HL-60 (cell line): ENCODE results near the gene OR6C68.

ENCODE experiments used
- DNase-seq, 2 experiments: peaks; one replicate each; pipeline ENCODE4 v3.0.0-alpha.2; 2010 to 2020; ENCODE audit warnings: low read depth in 1 of 2, low spot score in 1 of 2
- H3K27ac ChIP-seq: fragments of 250-450 bp; sonication (Bioruptor Pico); replicated peaks from 2 replicates; pipeline ENCODE4 v1.5.1; 2020; ENCODE audit warnings: mild to moderate bottlenecking, moderate library complexity
- H3K27me3 ChIP-seq: fragments of 250-450 bp; sonication (Bioruptor Pico); 2 replicates; pipeline ENCODE4 v1.5.1; 2021; ENCODE audit warnings: mild to moderate bottlenecking, moderate library complexity; ENCODE audit not compliant: insufficient read depth, poor library complexity, severe bottlenecking
- H3K4me3 ChIP-seq: replicated peaks from 2 replicates; pipeline ENCODE4 v1.5.1; 2011; ENCODE audit warnings: mild to moderate bottlenecking, control low read depth, low read length; ENCODE audit not compliant: insufficient read depth
- GABPA ChIP-seq: IDR thresholded peaks from 2 replicates; pipeline ENCODE4 v1.6.1; 2012; ENCODE audit warnings: low read depth
- POLR2AphosphoS5 ChIP-seq: IDR thresholded peaks from 2 replicates; pipeline ENCODE4 v1.6.1; 2012; ENCODE audit warnings: low read depth
- SPI1 ChIP-seq: IDR thresholded peaks from 2 replicates; pipeline ENCODE4 v1.6.1; 2012; ENCODE audit warnings: low read depth, mild to moderate bottlenecking, borderline replicate concordance
- long read RNA-seq: library from polyadenylated mRNA; unstranded; transcript quantifications from one replicate; pipeline ENCODE4 v2.0.0, GENCODE V29; 2020
- TF ChIP-seq, protein P1 (sequence below): IDR thresholded peaks from one replicate; pipeline ENCODE4 v1.5.1; 2011; ENCODE audit warnings: low read length, control low read depth, inconsistent platforms; ENCODE audit not compliant: insufficient read depth
- TF ChIP-seq, protein P2 (sequence below): IDR thresholded peaks from 2 replicates; pipeline ENCODE4 v1.6.1; 2012; ENCODE audit warnings: low read depth; ENCODE audit not compliant: insufficient replicate concordance

Gene OR6C68
- long read RNA-seq = 0 reads

DNA sequence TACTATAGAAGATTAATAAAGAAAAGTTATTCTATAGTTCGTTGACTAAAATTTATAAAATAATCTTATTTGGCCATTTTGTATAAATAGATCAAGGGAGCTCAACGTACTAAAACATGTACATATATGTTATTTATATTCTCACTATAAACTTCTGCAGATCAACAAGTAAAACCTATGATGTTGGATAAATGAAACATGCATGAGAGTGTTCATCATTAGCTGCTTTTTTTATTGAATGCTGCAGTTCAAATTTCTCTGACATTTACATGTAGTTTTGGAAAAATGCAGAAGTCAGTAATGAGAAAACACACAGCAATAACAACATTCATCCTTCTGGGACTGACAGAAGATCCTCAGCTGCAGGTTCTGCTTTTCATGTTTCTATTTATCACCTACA is at the start of gene OR6C68:
Gene OR6C68, plus strand, starts transcription at position 301 of the 400 bp plus-strand sequence. Its CDS starts 0 bp downstream, at position 301.
- H3K4me3 ChIP-seq = no peak within 1 kb of the TSS
- no peak for DNase-seq
- TF ChIP-seq SPI1 = 0 out of 2 replicates have a peak, but pooled peaks have one; percentile 21
- TF ChIP-seq GABPA = no peak
- H3K27me3 ChIP-seq = no peaks in the 10 kb centered on the region
- H3K27ac ChIP-seq = no peak within 1 kb of the TSS

DNA sequence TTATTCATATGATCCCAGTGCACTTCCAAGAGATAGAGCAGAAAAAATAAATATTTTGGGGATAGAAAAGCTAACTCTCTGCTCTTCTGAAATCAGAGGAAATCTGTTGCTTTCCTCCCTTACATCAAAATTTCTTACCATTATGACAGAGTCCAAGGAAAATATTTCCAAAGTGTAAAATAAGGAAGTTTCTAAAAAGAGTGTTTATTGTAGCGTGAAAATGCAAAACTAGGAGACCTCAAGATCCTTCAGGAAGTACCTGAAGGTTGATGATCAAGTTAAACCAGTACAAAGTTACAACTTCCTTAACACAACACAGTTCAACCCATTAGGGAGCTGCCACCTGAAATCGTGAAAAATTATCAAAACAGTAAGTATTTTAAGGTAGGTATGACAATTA is 48.4 kb upstream of the OR6C68 start, which contains the start of gene OR6C2:
Gene OR6C2, plus strand, starts transcription at position 301 of the 400 bp plus-strand sequence. CDS start 8,138 bp downstream, outside the sequence.
- Histone ChIP-seq H3K27me3 (no peaks in the 10 kb centered on the region), H3K27ac (no peak within 1 kb of the TSS), H3K4me3 (no peak within 1 kb of the TSS)
- DNase-seq = no peak
- TF ChIP-seq, protein P1, sequence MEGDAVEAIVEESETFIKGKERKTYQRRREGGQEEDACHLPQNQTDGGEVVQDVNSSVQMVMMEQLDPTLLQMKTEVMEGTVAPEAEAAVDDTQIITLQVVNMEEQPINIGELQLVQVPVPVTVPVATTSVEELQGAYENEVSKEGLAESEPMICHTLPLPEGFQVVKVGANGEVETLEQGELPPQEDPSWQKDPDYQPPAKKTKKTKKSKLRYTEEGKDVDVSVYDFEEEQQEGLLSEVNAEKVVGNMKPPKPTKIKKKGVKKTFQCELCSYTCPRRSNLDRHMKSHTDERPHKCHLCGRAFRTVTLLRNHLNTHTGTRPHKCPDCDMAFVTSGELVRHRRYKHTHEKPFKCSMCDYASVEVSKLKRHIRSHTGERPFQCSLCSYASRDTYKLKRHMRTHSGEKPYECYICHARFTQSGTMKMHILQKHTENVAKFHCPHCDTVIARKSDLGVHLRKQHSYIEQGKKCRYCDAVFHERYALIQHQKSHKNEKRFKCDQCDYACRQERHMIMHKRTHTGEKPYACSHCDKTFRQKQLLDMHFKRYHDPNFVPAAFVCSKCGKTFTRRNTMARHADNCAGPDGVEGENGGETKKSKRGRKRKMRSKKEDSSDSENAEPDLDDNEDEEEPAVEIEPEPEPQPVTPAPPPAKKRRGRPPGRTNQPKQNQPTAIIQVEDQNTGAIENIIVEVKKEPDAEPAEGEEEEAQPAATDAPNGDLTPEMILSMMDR = no peak
- TF ChIP-seq POLR2AphosphoS5 (no peak), GABPA (no peak), SPI1 (no peak)
- TF ChIP-seq, protein P2, sequence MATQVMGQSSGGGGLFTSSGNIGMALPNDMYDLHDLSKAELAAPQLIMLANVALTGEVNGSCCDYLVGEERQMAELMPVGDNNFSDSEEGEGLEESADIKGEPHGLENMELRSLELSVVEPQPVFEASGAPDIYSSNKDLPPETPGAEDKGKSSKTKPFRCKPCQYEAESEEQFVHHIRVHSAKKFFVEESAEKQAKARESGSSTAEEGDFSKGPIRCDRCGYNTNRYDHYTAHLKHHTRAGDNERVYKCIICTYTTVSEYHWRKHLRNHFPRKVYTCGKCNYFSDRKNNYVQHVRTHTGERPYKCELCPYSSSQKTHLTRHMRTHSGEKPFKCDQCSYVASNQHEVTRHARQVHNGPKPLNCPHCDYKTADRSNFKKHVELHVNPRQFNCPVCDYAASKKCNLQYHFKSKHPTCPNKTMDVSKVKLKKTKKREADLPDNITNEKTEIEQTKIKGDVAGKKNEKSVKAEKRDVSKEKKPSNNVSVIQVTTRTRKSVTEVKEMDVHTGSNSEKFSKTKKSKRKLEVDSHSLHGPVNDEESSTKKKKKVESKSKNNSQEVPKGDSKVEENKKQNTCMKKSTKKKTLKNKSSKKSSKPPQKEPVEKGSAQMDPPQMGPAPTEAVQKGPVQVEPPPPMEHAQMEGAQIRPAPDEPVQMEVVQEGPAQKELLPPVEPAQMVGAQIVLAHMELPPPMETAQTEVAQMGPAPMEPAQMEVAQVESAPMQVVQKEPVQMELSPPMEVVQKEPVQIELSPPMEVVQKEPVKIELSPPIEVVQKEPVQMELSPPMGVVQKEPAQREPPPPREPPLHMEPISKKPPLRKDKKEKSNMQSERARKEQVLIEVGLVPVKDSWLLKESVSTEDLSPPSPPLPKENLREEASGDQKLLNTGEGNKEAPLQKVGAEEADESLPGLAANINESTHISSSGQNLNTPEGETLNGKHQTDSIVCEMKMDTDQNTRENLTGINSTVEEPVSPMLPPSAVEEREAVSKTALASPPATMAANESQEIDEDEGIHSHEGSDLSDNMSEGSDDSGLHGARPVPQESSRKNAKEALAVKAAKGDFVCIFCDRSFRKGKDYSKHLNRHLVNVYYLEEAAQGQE = no peak

DNA sequence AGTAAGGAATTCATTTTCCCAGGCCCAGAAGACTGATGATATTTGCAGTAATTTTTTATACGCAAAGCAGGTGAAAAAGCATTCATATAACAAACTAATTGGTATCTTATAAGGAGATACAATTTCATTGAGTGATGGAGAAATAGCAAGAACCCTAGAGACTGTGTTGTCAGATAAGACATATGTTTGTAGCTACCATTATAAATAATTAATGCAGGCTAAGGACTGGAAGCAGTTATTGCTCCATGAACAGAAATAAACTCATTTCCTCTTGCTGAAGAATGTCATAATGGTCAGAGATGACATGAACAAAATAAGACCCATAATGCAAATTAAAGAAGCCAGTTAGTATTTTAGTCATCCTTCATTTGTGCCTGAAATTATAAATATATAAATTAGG is 46.8 kb upstream of the OR6C68 start:
- Histone ChIP-seq H3K27ac (no peak overlapping the region), H3K4me3 (no peak overlapping the region), H3K27me3 (no peaks in the 10 kb centered on the region)
- DNase-seq = no peak
- TF ChIP-seq, protein P1 = no peak
- TF ChIP-seq POLR2AphosphoS5 (no peak), GABPA (no peak), SPI1 (no peak)
- TF ChIP-seq, protein P2 = no peak

- no peak for DNase-seq
- H3K4me3 ChIP-seq = no peak overlapping the region
- H3K27ac ChIP-seq = no peak overlapping the region
- no peaks in the 10 kb centered on the region for H3K27me3 ChIP-seq
- TF ChIP-seq, protein P2 = no peak
- TF ChIP-seq SPI1 (no peak), POLR2AphosphoS5 (no peak), GABPA (no peak)
- TF ChIP-seq, protein P1 = no peak
Measured at GRCh38 chr12:55446326-55446725, 45.9 kb upstream of the OR6C68 start.
